PC-3 (cell line): ENCODE data around the gene NBAS. TPM values are rescaled to one million over a fixed set of nuclear protein-coding genes. Genes with fewer than 3 reads are reported as not detected.

ENCODE experiments used
- ATAC-seq: fragments of 200-7000 bp; cut with Tn5 transposase; 2 replicates; pipeline ENCODE4 v1.9.1; 2020; ENCODE audit warnings: mild to moderate bottlenecking, moderate library complexity
- BruUV-seq: library from RNA; stranded (reverse); fragments of 400-500 nt; replicated peaks from 2 replicates; lab custom pipeline; 2021; lab: Mats Ljungman, UMichigan
- CTCF ChIA-PET: fragments of 300-600 bp; sonication (Branson Sonifier 250); formaldehyde crosslinking; loops from one replicate; lab custom pipeline; 2022; ENCODE audit warnings: antibody characterized with exemption; lab: Charles Lee
- POLR2A ChIA-PET: fragments of 300-600 bp; sonication (Branson Sonifier 250); formaldehyde crosslinking; loops from one replicate; lab custom pipeline; 2022; ENCODE audit warnings: antibody characterized with exemption; ENCODE audit not compliant: unreplicated experiment; lab: Charles Lee
- DNase-seq: peaks from one replicate; pipeline ENCODE4 v3.0.0-alpha.2; 2015
- H2AFZ ChIP-seq: fragments of 300-600 bp; sonication (generic); 2 replicates; pipeline ENCODE4 v1.6.0; 2016; ENCODE audit warnings: antibody characterized with exemption, low read length
- H3F3A ChIP-seq: fragments of 300-600 bp; sonication (generic); one replicate; pipeline ENCODE4 v1.6.0; 2017; ENCODE audit warnings: antibody characterized with exemption, low read length, control low read depth, mild to moderate bottlenecking; ENCODE audit not compliant: unreplicated experiment
- H3K27ac ChIP-seq: fragments of 300-600 bp; sonication (generic); 2 replicates; pipeline ENCODE4 v1.5.1; 2016; ENCODE audit warnings: mild to moderate bottlenecking, low read length
- H3K27me3 ChIP-seq: fragments of 300-600 bp; sonication (generic); 2 replicates; pipeline ENCODE4 v1.6.1; 2016; ENCODE audit warnings: low read length, mixed read lengths
- H3K36me3 ChIP-seq: fragments of 300-600 bp; sonication (generic); 2 replicates; pipeline ENCODE4 v1.6.1; 2016; ENCODE audit warnings: low read depth, mixed run types, low read length, mixed read lengths
- H3K4me1 ChIP-seq: fragments of 300-600 bp; sonication (generic); 2 replicates; pipeline ENCODE4 v1.5.1; 2016; ENCODE audit warnings: low read length; ENCODE audit not compliant: insufficient read depth
- H3K4me2 ChIP-seq: fragments of 300-600 bp; sonication (generic); 2 replicates; pipeline ENCODE4 v1.6.0; 2016; ENCODE audit warnings: low read length
- H3K4me3 ChIP-seq: fragments of 300-600 bp; sonication (generic); 2 replicates; pipeline ENCODE4 v1.5.1; 2016; ENCODE audit warnings: mild to moderate bottlenecking, low read length, mixed read lengths
- H3K79me2 ChIP-seq: fragments of 300-600 bp; sonication (generic); 2 replicates; pipeline ENCODE4 v1.6.1; 2017; ENCODE audit warnings: low read length, mixed read lengths
- H3K9ac ChIP-seq: fragments of 300-600 bp; sonication (generic); 2 replicates; pipeline ENCODE4 v1.6.0; 2016; ENCODE audit warnings: mild to moderate bottlenecking, low read length
- H3K9me2 ChIP-seq: fragments of 300-600 bp; sonication (generic); replicated peaks from 2 replicates; pipeline ENCODE4 v1.6.1; 2016; ENCODE audit warnings: mixed run types, low read length, mixed read lengths
- H3K9me3 ChIP-seq: fragments of 300-600 bp; sonication (generic); 2 replicates; pipeline ENCODE4 v1.6.1; 2016; ENCODE audit warnings: low read length, mixed read lengths
- H4K20me1 ChIP-seq: fragments of 300-600 bp; sonication (generic); 2 replicates; pipeline ENCODE4 v1.6.1; 2016; ENCODE audit warnings: low read length, mixed read lengths
- CTCF ChIP-seq: fragments of 300-600 bp; sonication (generic); conservative IDR thresholded peaks from 2 replicates; pipeline ENCODE4 v1.5.1; 2017; ENCODE audit warnings: antibody characterized with exemption, low read depth, mild to moderate bottlenecking, low read length
- EZH2 ChIP-seq: fragments of 300-600 bp; sonication (generic); IDR thresholded peaks from one replicate; pipeline ENCODE4 v1.6.1; 2017; ENCODE audit warnings: antibody characterized with exemption, mild to moderate bottlenecking, low read length; ENCODE audit not compliant: unreplicated experiment
- EZH2phosphoT487 ChIP-seq: fragments of 300-600 bp; sonication (generic); IDR thresholded peaks from 2 replicates; pipeline ENCODE4 v1.6.1; 2018; ENCODE audit warnings: mild to moderate bottlenecking, antibody characterized with exemption, low read length, borderline replicate concordance
- intact Hi-C: fragments of 100-400 bp; cut with micrococcal nuclease; formaldehyde crosslinking; loops from 2 replicates; pipeline ENCODE4 v1.9.0; 2023
- total RNA-seq: library from RNA; depleted of rRNA; stranded (reverse); fragments of >200 nt; gene quantifications from 2 replicates; pipeline ENCODE4 v1.2.3, GENCODE V29; 2014

The NBAS gene
- total RNA-seq, 1 experiment from 2014 or later: 37.2 TPM

GRCh38 chr2:15606481-15607441 lies 45.6 kb upstream of the NBAS start:
- no peak overlapping the region for H3K9ac ChIP-seq
- no peaks in the 10 kb centered on the region for H3K9me2 ChIP-seq
- no peaks in the 10 kb centered on the region for H3K9me3 ChIP-seq
- H2AFZ ChIP-seq: no peak overlapping the region
- no TSS peak for BruUV-seq
- H3K36me3 ChIP-seq: peaks cover 82% of the 10 kb centered on the region
- H3K4me1 ChIP-seq: no peaks in the 10 kb centered on the region
- no peaks in the 10 kb centered on the region for H3F3A ChIP-seq
- H3K79me2 ChIP-seq: no peaks in the 10 kb centered on the region
- H3K4me2 ChIP-seq: no peak overlapping the region
- CTCF ChIA-PET: no interaction called here
- no peak overlapping the region for H3K4me3 ChIP-seq
- no peak overlapping the region for H3K27ac ChIP-seq
- TF ChIP-seq CTCF (no peak), EZH2 (no peak), EZH2phosphoT487 (no peak)
- H4K20me1 ChIP-seq: no peaks in the 10 kb centered on the region
- POLR2A ChIA-PET: no interaction called here
- intact Hi-C loops: no loop called here
- DNase-seq (no peak), ATAC-seq (no peak)
- H3K27me3 ChIP-seq: no peaks in the 10 kb centered on the region

- no peaks in the 10 kb centered on the region for H3K27me3 ChIP-seq
- H3K4me3 ChIP-seq: no peak overlapping the region
- H3K27ac ChIP-seq: no peak overlapping the region
- intact Hi-C loops: no loop called here
- H3K9me2 ChIP-seq: no peaks in the 10 kb centered on the region
- H4K20me1 ChIP-seq: no peaks in the 10 kb centered on the region
- no peak overlapping the region for H3K4me2 ChIP-seq
- ChIA-PET POLR2A (no interaction called here), CTCF (no interaction called here)
- no peaks in the 10 kb centered on the region for H3F3A ChIP-seq
- no TSS peak for BruUV-seq
- H3K9me3 ChIP-seq: no peaks in the 10 kb centered on the region
- H3K79me2 ChIP-seq: no peaks in the 10 kb centered on the region
- ATAC-seq: no peak
- TF ChIP-seq EZH2 (no peak), EZH2phosphoT487 (no peak), CTCF (no peak)
- H3K4me1 ChIP-seq: no peaks in the 10 kb centered on the region
- peaks cover 92% of the 10 kb centered on the region for H3K36me3 ChIP-seq
- H2AFZ ChIP-seq: no peak overlapping the region
- H3K9ac ChIP-seq: no peak overlapping the region
- DNase-seq: no peak
Measured at GRCh38 chr2:15605721-15606120, 44.6 kb upstream of the NBAS start.

GRCh38 chr2:15603948-15604347 lies 42.8 kb upstream of the NBAS start:
- no peak overlapping the region for H3K4me2 ChIP-seq
- H4K20me1 ChIP-seq: no peaks in the 10 kb centered on the region
- DNase-seq (no peak), ATAC-seq (no peak)
- ChIA-PET CTCF (no interaction called here), POLR2A (no interaction called here)
- intact Hi-C loops: no loop called here
- no peaks in the 10 kb centered on the region for H3K9me3 ChIP-seq
- BruUV-seq: no TSS peak
- H3K27me3 ChIP-seq: no peaks in the 10 kb centered on the region
- H2AFZ ChIP-seq: no peak overlapping the region
- H3K79me2 ChIP-seq: no peaks in the 10 kb centered on the region
- no peaks in the 10 kb centered on the region for H3K4me1 ChIP-seq
- TF ChIP-seq CTCF (no peak), EZH2phosphoT487 (no peak), EZH2 (no peak)
- H3K9me2 ChIP-seq: no peaks in the 10 kb centered on the region
- no peaks in the 10 kb centered on the region for H3F3A ChIP-seq
- H3K27ac ChIP-seq: no peak overlapping the region
- H3K4me3 ChIP-seq: no peak overlapping the region
- no peak overlapping the region for H3K9ac ChIP-seq
- peaks cover 90% of the 10 kb centered on the region for H3K36me3 ChIP-seq
